Loucy (cell line): ENCODE results near the gene CACTIN.

Experiments used
- EZH2phosphoT487 ChIP-seq: fragments of 200-600 bp; IDR thresholded peaks from 2 replicates; pipeline ENCODE4 v1.6.1; 2018; ENCODE audit warnings: antibody characterized with exemption, mild to moderate bottlenecking, moderate library complexity, borderline replicate concordance
- TF ChIP-seq, protein P1 (sequence below): fragments of 200-600 bp; sonication (generic); conservative IDR thresholded peaks from 2 replicates; pipeline ENCODE4 v1.5.1; 2014; ENCODE audit warnings: mild to moderate bottlenecking, antibody characterized with exemption, low read length

- TF ChIP-seq, protein P1, sequence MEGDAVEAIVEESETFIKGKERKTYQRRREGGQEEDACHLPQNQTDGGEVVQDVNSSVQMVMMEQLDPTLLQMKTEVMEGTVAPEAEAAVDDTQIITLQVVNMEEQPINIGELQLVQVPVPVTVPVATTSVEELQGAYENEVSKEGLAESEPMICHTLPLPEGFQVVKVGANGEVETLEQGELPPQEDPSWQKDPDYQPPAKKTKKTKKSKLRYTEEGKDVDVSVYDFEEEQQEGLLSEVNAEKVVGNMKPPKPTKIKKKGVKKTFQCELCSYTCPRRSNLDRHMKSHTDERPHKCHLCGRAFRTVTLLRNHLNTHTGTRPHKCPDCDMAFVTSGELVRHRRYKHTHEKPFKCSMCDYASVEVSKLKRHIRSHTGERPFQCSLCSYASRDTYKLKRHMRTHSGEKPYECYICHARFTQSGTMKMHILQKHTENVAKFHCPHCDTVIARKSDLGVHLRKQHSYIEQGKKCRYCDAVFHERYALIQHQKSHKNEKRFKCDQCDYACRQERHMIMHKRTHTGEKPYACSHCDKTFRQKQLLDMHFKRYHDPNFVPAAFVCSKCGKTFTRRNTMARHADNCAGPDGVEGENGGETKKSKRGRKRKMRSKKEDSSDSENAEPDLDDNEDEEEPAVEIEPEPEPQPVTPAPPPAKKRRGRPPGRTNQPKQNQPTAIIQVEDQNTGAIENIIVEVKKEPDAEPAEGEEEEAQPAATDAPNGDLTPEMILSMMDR, result no peak
- no peak for TF ChIP-seq EZH2phosphoT487
Observed at GRCh38 chr19:3609779-3610719, 16.5 kb downstream of the CACTIN start.
